B cell (primary cell): ENCODE data around the gene PRRT4.

Source experiments
- CTCF ChIP-seq: fragments of 200-600 bp; IDR thresholded peaks from one replicate; pipeline ENCODE4 v1.8.0; 2022; ENCODE audit warnings: antibody characterized with exemption, mild to moderate bottlenecking
- EZH2 ChIP-seq: IDR thresholded peaks from 2 replicates; pipeline ENCODE4 v1.6.1; 2012; ENCODE audit warnings: borderline replicate concordance, low read depth, mild to moderate bottlenecking, moderate library complexity, low read length; ENCODE audit not compliant: insufficient read depth, poor library complexity, severe bottlenecking

GRCh38 chr7:128344431-128344774, 17.1 kb downstream of the PRRT4 start:
- no peak for TF ChIP-seq CTCF
- no peak for TF ChIP-seq EZH2
